OCI-LY7 (cell line): ENCODE results near the gene SLC66A3.

Source experiments
- CTCF ChIP-seq: fragments of 200-600 bp; sonication (generic); conservative IDR thresholded peaks from 2 replicates; pipeline ENCODE4 v1.5.1; 2014; ENCODE audit warnings: mild to moderate bottlenecking, antibody characterized with exemption, low read length, moderate library complexity, mixed read lengths
- EZH2phosphoT487 ChIP-seq: fragments of 200-600 bp; sonication (generic); IDR thresholded peaks from 2 replicates; pipeline ENCODE4 v1.6.1; 2018; ENCODE audit warnings: low read depth, borderline replicate concordance, mild to moderate bottlenecking, mixed run types, antibody characterized with exemption, low read length, moderate library complexity, mixed read lengths

DNA sequence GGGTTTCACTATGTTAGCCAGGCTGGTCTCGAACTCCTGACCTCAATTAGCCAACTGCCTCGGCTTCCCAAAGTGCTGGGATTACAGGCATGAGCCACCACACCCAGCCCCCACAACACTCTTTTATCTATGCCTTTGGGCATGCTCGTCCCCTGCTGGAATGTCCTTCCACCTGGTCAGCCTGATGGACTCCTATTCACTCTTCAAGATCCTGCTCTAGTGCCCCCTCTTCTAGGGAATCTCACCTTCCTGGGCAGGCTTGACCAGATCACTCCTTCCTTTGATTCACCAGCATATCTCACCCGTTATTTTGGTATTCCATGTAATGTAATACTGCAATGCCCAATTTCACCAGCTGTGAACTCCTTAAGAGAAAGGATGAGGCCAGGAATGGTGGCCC lies 13.9 kb upstream of the SLC66A3 start:
- TF ChIP-seq CTCF (no peak), EZH2phosphoT487 (no peak)
